ENCODE data around the gene SOX14. TPM values are rescaled to one million over a fixed set of nuclear protein-coding genes. Genes with fewer than 3 reads are reported as not detected.

SOX14 gene
- total RNA-seq, 2 experiments from 2014 or later = not detected

DNA sequence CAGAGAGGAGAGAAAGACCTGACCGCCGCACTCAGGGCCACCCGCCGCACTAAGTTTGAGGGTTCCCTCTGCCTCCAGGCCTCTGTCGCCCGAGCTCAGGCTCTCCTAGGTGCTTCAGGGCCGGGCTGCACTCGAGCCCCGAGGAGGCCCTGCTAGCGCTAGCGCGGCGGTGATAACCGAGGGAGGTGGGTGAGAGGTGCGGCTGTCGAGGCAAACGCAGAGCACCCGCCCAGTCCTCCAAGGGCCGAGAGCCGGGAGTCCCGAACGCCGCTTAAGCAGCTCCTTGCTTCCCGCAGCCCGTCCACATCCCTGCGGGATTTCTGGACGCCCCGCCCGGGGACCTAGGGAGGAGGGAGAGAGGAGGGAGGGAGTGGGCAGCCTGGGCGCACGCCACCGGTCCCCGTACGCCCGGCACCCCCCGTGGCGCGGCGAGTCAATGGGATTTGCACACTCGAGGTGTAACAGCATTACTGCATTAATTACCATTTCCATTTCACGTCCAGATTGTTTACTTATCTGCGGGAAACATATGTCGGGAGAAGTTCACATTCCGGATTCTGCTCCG lies 6.8 kb downstream of the SOX14 start:
- ChIA-PET CTCF (no interaction called here), POLR2A (no interaction called here)
- no peak for DNase-seq
- Mint-ChIP-seq H3K4me3 (no peak overlapping the region), H3K27me3 (peaks cover 73% of the 10 kb centered on the region), H3K36me3 (peaks cover 2% of the 10 kb centered on the region), H3K4me1 (ENCODE audit: low read depth) (peaks cover 8% of the 10 kb centered on the region), H3K27ac (no peak overlapping the region), H3K9me3 (no peaks in the 10 kb centered on the region)
- intact Hi-C loops (cut with micrococcal nuclease) = no loop called here

DNA sequence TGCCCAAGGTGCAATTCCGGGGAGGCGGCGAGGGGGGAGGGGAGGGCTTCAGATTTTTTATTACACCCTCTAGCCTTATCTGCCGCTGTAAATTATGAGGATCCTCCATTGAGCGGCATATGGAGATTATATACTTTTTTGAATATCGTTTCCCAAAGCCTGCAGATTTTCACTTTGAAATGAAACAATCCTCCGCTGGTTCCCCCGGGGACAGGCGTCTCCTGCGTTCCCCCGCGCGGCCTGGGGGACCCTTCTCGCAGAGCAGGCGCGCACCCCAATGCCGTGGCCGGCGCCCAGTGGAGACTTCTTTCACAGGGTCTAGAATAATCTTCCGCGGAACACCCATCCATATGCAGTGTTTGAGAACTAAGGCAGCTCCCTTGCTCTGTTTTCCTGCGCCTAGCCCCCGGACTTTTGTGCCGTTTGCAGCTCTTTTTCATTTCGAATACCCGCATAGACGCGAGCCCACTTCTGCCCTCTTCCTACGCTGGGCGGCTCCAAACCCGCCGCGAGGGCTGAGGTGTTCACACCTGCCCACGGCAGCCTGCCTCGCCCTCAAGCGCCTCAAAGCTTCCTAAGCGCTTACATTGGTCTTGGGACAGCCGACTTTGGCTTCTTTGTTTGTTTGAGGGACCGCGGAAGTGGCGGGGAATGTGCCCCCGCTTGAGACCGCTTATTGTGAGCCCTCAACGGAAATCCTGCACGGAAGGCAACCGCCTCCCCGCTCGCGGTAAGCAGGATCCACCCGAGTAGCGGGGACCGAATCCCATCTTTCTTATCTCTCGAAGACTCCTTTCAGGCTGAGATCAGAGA lies 7.5 kb downstream of the SOX14 start:
- H3K27me3 Mint-ChIP-seq = peaks cover 66% of the 10 kb centered on the region
- no peaks in the 10 kb centered on the region for H3K9me3 Mint-ChIP-seq
- no peak overlapping the region for H3K27ac Mint-ChIP-seq
- peaks cover 8% of the 10 kb centered on the region for H3K4me1 Mint-ChIP-seq (ENCODE audit: low read depth)
- ChIA-PET CTCF (no interaction called here), POLR2A (no interaction called here)
- intact Hi-C loops (cut with micrococcal nuclease) = no loop called here
- no peak overlapping the region for H3K4me3 Mint-ChIP-seq
- H3K36me3 Mint-ChIP-seq = peaks cover 2% of the 10 kb centered on the region
- no peak for DNase-seq

DNA sequence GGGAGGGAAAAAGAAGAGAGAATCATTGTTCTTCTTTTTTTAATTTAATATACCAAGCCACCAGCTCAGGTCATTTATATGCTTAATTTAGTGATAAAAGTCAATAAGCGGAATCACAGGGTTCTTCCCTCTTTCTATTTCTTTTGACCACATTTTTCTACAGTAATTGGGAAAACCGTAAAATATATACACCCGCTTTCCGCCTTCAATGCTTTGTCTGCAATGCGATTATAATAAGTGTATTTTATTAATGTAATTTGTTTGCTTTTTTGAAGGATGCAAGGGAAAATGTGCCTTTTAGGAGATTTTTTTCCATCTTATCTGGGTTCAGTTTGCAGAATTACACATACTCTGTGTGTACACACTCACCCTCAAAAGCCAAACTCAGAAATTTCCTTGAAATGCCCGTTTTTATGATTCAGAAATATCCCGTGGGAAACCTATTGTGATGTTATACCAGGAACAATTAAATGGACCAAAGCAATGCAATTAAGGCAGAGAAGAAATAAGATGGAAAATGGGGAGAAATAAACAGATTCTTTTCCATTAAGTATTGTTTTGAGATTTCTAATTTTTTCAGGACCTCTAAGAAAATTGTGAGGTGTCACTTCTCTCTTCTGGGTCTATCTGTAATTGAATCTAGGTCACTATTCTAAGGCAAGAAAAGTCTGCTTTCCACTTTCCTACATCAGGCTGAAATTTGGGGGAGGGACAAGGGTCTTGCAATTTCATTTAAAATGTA lies 8.3 kb downstream of the SOX14 start:
- Mint-ChIP-seq H3K27me3 (peaks cover 61% of the 10 kb centered on the region), H3K4me1 (ENCODE audit: low read depth) (peaks cover 8% of the 10 kb centered on the region), H3K4me3 (no peak overlapping the region), H3K36me3 (peaks cover 2% of the 10 kb centered on the region), H3K27ac (no peak overlapping the region), H3K9me3 (no peaks in the 10 kb centered on the region)
- DNase-seq = no peak
- intact Hi-C loops (cut with micrococcal nuclease) = no loop called here
- CTCF ChIA-PET = no interaction called here
- POLR2A ChIA-PET = no interaction called here

DNA sequence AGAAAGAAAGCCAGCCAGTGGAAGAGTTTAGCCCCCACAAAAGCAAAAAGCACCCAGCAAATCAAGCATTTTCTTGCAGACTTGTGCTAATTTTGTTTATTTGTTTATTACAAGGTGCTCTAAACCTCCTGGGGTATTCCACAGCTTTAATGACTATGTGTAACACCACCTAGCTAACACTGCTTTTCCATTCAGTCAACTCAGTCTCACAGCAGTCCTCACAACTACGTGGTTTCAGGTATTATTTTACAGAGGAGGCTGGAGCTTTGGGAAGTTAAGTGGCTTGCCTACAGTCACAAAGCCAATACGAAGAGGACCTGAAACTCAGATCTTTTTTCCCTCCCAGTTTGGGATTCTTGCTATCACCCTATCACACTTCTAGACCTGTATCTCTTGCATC lies 14.8 kb downstream of the SOX14 start:
- H3K27ac Mint-ChIP-seq = no peak overlapping the region
- POLR2A ChIA-PET = no interaction called here
- peaks cover 16% of the 10 kb centered on the region for H3K27me3 Mint-ChIP-seq
- H3K4me3 Mint-ChIP-seq = no peak overlapping the region
- intact Hi-C loops (cut with micrococcal nuclease) = no loop called here
- CTCF ChIA-PET = no interaction called here
- DNase-seq = no peak
- H3K9me3 Mint-ChIP-seq = no peaks in the 10 kb centered on the region
- H3K36me3 Mint-ChIP-seq = no peaks in the 10 kb centered on the region
- no peaks in the 10 kb centered on the region for H3K4me1 Mint-ChIP-seq (ENCODE audit: low read depth)

DNA sequence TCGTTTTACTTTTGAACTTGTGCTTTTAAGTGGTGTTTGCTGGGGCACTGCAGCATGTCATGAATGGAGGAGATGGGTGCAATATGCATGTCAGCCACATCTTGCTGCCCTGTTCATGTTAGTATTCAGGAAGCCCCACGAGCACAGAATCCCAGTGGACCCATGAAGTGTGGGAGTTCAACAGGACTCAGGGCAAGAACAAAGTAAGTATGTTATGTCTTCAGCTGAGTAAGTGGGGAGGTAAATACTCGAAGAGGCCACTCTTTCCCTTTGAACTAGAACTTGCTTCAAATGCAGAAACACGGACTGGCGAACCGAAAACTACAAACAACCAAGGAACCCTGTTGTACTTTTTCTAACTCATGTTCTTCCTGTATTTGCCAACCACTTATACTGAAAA lies 23.4 kb downstream of the SOX14 start:
- CTCF ChIA-PET = no interaction called here
- intact Hi-C loops (cut with micrococcal nuclease) = no loop called here
- H3K9me3 Mint-ChIP-seq = no peaks in the 10 kb centered on the region

DNA sequence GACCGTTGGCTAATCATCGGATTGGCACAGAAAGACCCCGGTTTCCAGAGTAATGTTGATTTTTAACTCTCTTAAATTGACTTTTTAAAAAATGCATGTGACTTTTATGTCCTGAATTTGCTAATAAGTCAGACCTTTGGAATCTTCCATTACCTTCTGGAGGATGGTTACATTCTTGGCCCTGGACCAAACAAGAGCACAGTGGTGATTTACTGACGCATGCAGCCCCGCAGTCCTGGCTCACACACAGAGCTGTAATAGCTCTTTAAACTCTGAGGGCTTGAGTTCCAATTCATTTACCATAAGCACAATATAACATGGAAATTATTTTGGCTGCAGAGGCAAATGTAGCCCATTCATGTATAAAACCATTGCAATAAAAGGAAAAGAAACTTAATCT lies 25.1 kb downstream of the SOX14 start:
- ChIA-PET POLR2A (no interaction called here), CTCF (no interaction called here)
- Mint-ChIP-seq H3K27me3 (peaks cover 2% of the 10 kb centered on the region), H3K4me3 (no peak overlapping the region), H3K4me1 (ENCODE audit: low read depth) (no peaks in the 10 kb centered on the region), H3K9me3 (no peaks in the 10 kb centered on the region), H3K27ac (no peak overlapping the region), H3K36me3 (no peaks in the 10 kb centered on the region)
- DNase-seq = no peak
- intact Hi-C loops (cut with micrococcal nuclease) = no loop called here

More for the DNA sequence above, 23.4 kb downstream of the SOX14 start:
- no peak overlapping the region for H3K4me3 Mint-ChIP-seq
- POLR2A ChIA-PET = no interaction called here
- peaks cover 6% of the 10 kb centered on the region for H3K27me3 Mint-ChIP-seq
- H3K4me1 Mint-ChIP-seq (ENCODE audit: low read depth) = no peaks in the 10 kb centered on the region
- DNase-seq = no peak
- H3K27ac Mint-ChIP-seq = no peak overlapping the region
- no peaks in the 10 kb centered on the region for H3K36me3 Mint-ChIP-seq

DNA sequence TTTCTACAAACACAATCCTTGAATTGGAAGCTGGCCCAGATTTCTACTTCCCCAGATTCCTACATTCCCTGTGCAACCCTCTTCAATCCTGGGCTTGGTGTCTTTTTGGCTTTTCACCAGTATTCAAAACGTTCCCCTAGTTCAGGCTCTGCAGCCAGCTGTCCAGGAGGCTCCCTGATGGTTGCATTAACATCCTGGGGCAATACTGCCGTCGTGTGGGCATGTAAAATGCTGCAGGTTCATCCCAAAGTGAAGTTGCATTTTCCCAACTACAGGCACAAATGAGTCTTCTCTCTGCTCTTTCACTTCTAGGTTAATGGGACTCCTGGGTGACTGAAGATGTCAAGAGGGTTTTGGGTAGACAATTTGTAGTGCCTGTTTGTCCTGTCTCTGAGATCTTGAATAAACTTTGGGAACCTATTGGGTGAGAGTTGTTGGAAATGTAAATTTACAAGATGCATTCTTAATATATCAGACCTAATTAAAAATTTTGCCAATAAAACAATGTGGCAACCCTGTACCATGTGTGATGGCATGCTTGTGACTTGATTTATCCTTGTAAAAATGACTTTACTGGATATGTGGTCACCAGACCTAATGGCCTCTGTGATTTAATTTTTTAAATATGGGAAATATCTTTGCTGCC lies 28.6 kb downstream of the SOX14 start:
- CTCF ChIA-PET = no interaction called here

DNA sequence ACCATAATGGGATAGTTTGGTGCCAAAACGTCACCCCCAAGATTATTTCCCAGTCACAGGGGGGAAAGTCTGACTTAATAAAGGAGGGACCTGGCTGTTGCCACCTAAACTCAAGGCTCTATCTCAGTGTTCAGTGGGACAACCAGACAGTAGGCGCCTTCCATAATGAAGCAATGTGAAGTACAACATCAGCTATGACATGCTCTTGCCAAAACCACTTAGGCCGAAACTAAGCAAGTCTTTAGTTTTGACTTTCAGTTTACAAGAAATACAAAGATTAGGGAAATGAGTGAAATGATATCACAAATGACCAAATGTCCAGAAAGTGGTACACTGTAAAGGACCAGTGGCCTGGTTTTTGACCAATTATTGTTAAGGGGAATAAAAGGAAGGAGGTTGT lies 32.9 kb downstream of the SOX14 start:
- CTCF ChIA-PET = no interaction called here
- no peak for DNase-seq
- intact Hi-C loops (cut with micrococcal nuclease) = no loop called here
- no peak overlapping the region for H3K4me3 Mint-ChIP-seq
- no peaks in the 10 kb centered on the region for H3K36me3 Mint-ChIP-seq
- POLR2A ChIA-PET = no interaction called here
- H3K27ac Mint-ChIP-seq = no peak overlapping the region
- H3K4me1 Mint-ChIP-seq (ENCODE audit: low read depth) = no peaks in the 10 kb centered on the region
- H3K9me3 Mint-ChIP-seq = no peaks in the 10 kb centered on the region
- peaks cover 2% of the 10 kb centered on the region for H3K27me3 Mint-ChIP-seq

More for the DNA sequence above, 28.6 kb downstream of the SOX14 start:
- intact Hi-C loops (cut with micrococcal nuclease) = no loop called here
- no peak overlapping the region for H3K27ac Mint-ChIP-seq
- H3K4me3 Mint-ChIP-seq = no peak overlapping the region
- no peaks in the 10 kb centered on the region for H3K4me1 Mint-ChIP-seq (ENCODE audit: low read depth)
- H3K9me3 Mint-ChIP-seq = no peaks in the 10 kb centered on the region
- POLR2A ChIA-PET = no interaction called here
- peaks cover 2% of the 10 kb centered on the region for H3K27me3 Mint-ChIP-seq
- peak; percentile 21 for DNase-seq
- H3K36me3 Mint-ChIP-seq = no peaks in the 10 kb centered on the region

DNA sequence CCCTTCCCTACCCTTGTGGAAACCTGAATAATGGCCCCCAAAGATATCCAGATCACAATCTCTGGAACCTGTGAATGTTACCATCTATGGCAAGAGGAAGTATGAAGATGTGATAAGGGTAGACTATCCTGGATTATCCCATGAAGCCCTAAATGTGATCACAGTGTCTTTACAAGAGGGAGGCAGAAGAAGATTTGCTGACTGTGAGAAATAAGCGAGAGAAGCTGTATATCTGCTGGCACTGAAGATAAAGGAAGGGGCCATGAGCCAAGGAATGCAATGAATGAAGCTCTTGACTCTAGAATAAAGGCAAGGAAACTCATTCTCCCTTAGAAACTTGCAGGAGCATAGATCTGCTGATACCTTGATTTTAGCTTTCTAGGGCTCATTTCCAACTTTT lies 39.1 kb downstream of the SOX14 start:
- POLR2A ChIA-PET = no interaction called here

DNA sequence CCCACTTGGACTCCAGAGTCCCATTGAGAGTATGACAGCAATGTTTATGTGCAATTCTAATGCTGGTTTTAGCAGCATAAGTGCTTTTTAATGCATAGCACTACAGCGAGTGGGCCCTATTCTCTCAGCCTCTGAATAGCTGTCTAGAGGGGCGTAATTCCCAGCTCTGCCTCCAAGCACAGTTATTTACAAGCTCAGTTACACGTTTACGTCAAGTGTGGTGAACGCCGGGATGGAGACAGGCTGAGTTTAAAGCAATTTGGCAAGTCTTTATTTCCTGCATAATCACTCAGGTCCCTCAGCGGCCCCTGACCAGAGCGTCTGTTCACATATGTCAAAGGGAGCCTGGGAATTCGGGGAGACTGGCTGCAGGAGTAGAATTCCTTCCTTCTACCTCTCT lies 43.9 kb downstream of the SOX14 start:
- Mint-ChIP-seq H3K4me1 (ENCODE audit: low read depth) (no peaks in the 10 kb centered on the region), H3K4me3 (no peak overlapping the region), H3K9me3 (peaks cover 14% of the 10 kb centered on the region), H3K27ac (no peak overlapping the region), H3K27me3 (no peaks in the 10 kb centered on the region), H3K36me3 (no peaks in the 10 kb centered on the region)
- CTCF ChIA-PET = no interaction called here
- POLR2A ChIA-PET = no interaction called here
- DNase-seq = no peak
- intact Hi-C loops (cut with micrococcal nuclease) = no loop called here

More for the DNA sequence above, 39.1 kb downstream of the SOX14 start:
- no peaks in the 10 kb centered on the region for H3K36me3 Mint-ChIP-seq
- no peak for DNase-seq
- intact Hi-C loops (cut with micrococcal nuclease) = no loop called here
- H3K27me3 Mint-ChIP-seq = no peaks in the 10 kb centered on the region
- CTCF ChIA-PET = no interaction called here
- no peak overlapping the region for H3K27ac Mint-ChIP-seq
- H3K4me3 Mint-ChIP-seq = no peak overlapping the region
- H3K4me1 Mint-ChIP-seq (ENCODE audit: low read depth) = no peaks in the 10 kb centered on the region
- H3K9me3 Mint-ChIP-seq = peaks cover 16% of the 10 kb centered on the region

DNA sequence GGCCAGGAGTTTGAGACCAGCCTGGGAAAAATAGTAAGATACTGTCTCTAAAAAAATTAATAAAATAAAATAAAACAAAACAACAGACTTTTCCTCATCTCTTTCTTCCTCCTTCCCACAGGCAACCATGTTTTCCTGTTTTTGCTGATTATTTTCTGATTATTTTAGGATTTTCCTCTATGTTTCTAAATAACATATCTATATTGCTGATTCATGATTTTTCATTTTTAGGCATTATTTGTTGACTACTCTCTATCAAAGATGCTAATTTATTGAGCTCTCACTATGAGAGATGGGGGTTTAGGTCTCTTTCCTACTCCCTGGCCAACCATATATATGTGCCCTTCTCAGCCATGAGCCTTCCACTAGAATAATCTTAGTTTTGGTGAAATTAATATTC lies 45.4 kb downstream of the SOX14 start:
- intact Hi-C loops (cut with micrococcal nuclease) = no loop called here

DNA sequence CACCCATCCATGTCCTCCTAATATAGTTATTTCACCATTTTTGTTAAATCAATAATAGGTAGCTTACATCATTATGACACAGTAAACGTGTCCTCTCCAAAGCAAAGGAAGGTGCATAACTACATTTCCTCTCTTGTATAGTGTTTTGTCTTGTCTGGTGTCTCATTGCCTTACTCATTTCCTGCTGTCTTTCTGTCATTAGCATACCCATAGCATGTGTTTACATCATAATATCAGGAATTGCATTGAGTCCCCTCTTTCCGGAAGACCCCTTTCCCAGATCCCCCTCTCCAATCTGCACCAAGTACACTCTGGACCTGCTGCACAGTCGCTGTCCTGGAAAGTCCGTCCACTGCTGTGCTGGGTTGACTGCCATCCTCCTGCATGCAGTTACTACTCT lies 47.9 kb downstream of the SOX14 start:
- Mint-ChIP-seq H3K36me3 (no peaks in the 10 kb centered on the region), H3K4me1 (ENCODE audit: low read depth) (no peaks in the 10 kb centered on the region), H3K27ac (no peak overlapping the region), H3K27me3 (peaks cover 3% of the 10 kb centered on the region), H3K4me3 (no peak overlapping the region), H3K9me3 (no peaks in the 10 kb centered on the region)
- no peak for DNase-seq
- intact Hi-C loops (cut with micrococcal nuclease) = no loop called here
- CTCF ChIA-PET = no interaction called here
- POLR2A ChIA-PET = no interaction called here

More for the DNA sequence above, 45.4 kb downstream of the SOX14 start:
- ChIA-PET POLR2A (no interaction called here), CTCF (no interaction called here)
- H3K9me3 Mint-ChIP-seq = peaks cover 7% of the 10 kb centered on the region
- no peaks in the 10 kb centered on the region for H3K36me3 Mint-ChIP-seq
- no peak overlapping the region for H3K4me3 Mint-ChIP-seq
- H3K4me1 Mint-ChIP-seq (ENCODE audit: low read depth) = no peaks in the 10 kb centered on the region
- no peaks in the 10 kb centered on the region for H3K27me3 Mint-ChIP-seq
- no peak overlapping the region for H3K27ac Mint-ChIP-seq
- DNase-seq = no peak
